HG02981 (cell line): ENCODE results near the gene INPP5A.

Experiments
- ATAC-seq: cut with Tn5 transposase; IDR thresholded peaks from one replicate; pipeline ENCODE4 v1.9.1; 2021; ENCODE audit warnings: mild to moderate bottlenecking, moderate library complexity; ENCODE audit not compliant: unreplicated experiment

Gene INPP5A

GRCh38 chr10:132748135-132748534, 210.5 kb downstream of the INPP5A start:
- no peak for ATAC-seq

- no peak for ATAC-seq
Observed at GRCh38 chr10:132748545-132749370, 211.2 kb downstream of the INPP5A start.

- ATAC-seq = no peak
Observed at GRCh38 chr10:132749371-132749795, 211.8 kb downstream of the INPP5A start.

GRCh38 chr10:132750936-132751335, 213.3 kb downstream of the INPP5A start:
- ATAC-seq = no peak

- ATAC-seq = no peak
Observed at GRCh38 chr10:132752378-132752777, 214.8 kb downstream of the INPP5A start.

GRCh38 chr10:132752961-132753360, 215.4 kb downstream of the INPP5A start:
- ATAC-seq = no peak

GRCh38 chr10:132753596-132753995, 216.0 kb downstream of the INPP5A start:
- ATAC-seq = no peak

- ATAC-seq = no peak
Observed at GRCh38 chr10:132754071-132754470, 216.5 kb downstream of the INPP5A start.

- ATAC-seq = no peak
Observed at GRCh38 chr10:132755166-132755711, 217.7 kb downstream of the INPP5A start.

- no peak for ATAC-seq
Observed at GRCh38 chr10:132756591-132756990, 219.0 kb downstream of the INPP5A start.

GRCh38 chr10:132757171-132757570, 219.6 kb downstream of the INPP5A start:
- no peak for ATAC-seq

GRCh38 chr10:132758865-132759264, 221.3 kb downstream of the INPP5A start:
- no peak for ATAC-seq

- no peak for ATAC-seq
Observed at GRCh38 chr10:132761395-132762060, 223.9 kb downstream of the INPP5A start.

- ATAC-seq = no peak
Observed at GRCh38 chr10:132762267-132762666, 224.7 kb downstream of the INPP5A start.

- no peak for ATAC-seq
Observed at GRCh38 chr10:132763545-132763944, 226.0 kb downstream of the INPP5A start.

GRCh38 chr10:132764108-132764507, 226.5 kb downstream of the INPP5A start:
- no peak for ATAC-seq

GRCh38 chr10:132765435-132765834, 227.8 kb downstream of the INPP5A start:
- no peak for ATAC-seq

- ATAC-seq = no peak
Observed at GRCh38 chr10:132766291-132766690, 228.7 kb downstream of the INPP5A start.

- ATAC-seq = no peak
Observed at GRCh38 chr10:132768346-132769248, 231.0 kb downstream of the INPP5A start.

- no peak for ATAC-seq
Observed at GRCh38 chr10:132770061-132771021, 232.8 kb downstream of the INPP5A start.
